ENCODE measurements around the gene MBOAT2.

GRCh38 chr2:8939486-8940114 lies 63.9 kb downstream of the MBOAT2 start:
- TF ChIP-seq EZH2phosphoT487 (IDR thresholded peaks at IDR 0.05; ENCODE audit: insufficient read depth, low read depth) (no peak), EZH2 (IDR thresholded peaks at IDR 0.05; ENCODE audit: insufficient read depth, poor library complexity, severe bottlenecking) (no peak)
